Fibroblast of peridontal ligament (primary cell): ENCODE data around the gene NR2E3.

Source experiments
- DNase-seq: peaks from one replicate; pipeline ENCODE4 v3.0.0-alpha.2; 2010; ENCODE audit errors: extremely low read depth

NR2E3 gene

GRCh38 chr15:71810256-71811035 is at the start of gene NR2E3:
NR2E3 (plus strand) TSS chr15:71810554; CDS start chr15:71810744, 190 bp downstream.
- DNase-seq: no peak

- DNase-seq: no peak
These were observed 49.5 kb upstream of the NR2E3 start for GRCh38 chr15:71760852-71761251.

- DNase-seq: peak; percentile 69
These were observed 48.7 kb upstream of the NR2E3 start for GRCh38 chr15:71761649-71762048.

- DNase-seq: no peak
These were observed 42.2 kb upstream of the NR2E3 start for GRCh38 chr15:71768184-71768583.

GRCh38 chr15:71773206-71773859 is 37.0 kb upstream of the NR2E3 start:
- no peak for DNase-seq

- DNase-seq: no peak
These were observed 34.5 kb upstream of the NR2E3 start for GRCh38 chr15:71775856-71776255.

GRCh38 chr15:71776304-71776703 is 34.0 kb upstream of the NR2E3 start:
- no peak for DNase-seq

GRCh38 chr15:71777216-71777943 is 33.0 kb upstream of the NR2E3 start:
- DNase-seq: no peak

GRCh38 chr15:71779073-71779797 is 31.1 kb upstream of the NR2E3 start:
- no peak for DNase-seq

GRCh38 chr15:71780115-71780976 is 30.0 kb upstream of the NR2E3 start:
- peak; percentile 77 for DNase-seq

- peak; percentile 54 for DNase-seq
These were observed 29.0 kb upstream of the NR2E3 start for GRCh38 chr15:71781179-71781964.

- DNase-seq: no peak
These were observed 28.4 kb upstream of the NR2E3 start for GRCh38 chr15:71781965-71782265.

- DNase-seq: no peak
These were observed 27.8 kb upstream of the NR2E3 start for GRCh38 chr15:71782422-71783165.

GRCh38 chr15:71784719-71785118 is 25.6 kb upstream of the NR2E3 start:
- no peak for DNase-seq

GRCh38 chr15:71785996-71786395 is 24.4 kb upstream of the NR2E3 start:
- no peak for DNase-seq

- no peak for DNase-seq
These were observed 23.7 kb upstream of the NR2E3 start for GRCh38 chr15:71786673-71787072.

- no peak for DNase-seq
These were observed 21.4 kb upstream of the NR2E3 start for GRCh38 chr15:71788646-71789579.

GRCh38 chr15:71789616-71790015 is 20.7 kb upstream of the NR2E3 start:
- no peak for DNase-seq

GRCh38 chr15:71790081-71790480 is 20.3 kb upstream of the NR2E3 start:
- no peak for DNase-seq
